Endothelial cell of umbilical vein (primary cell): ENCODE data around the gene TAS2R41.

ENCODE experiments used
- CTCF ChIP-seq, 2 donors: IDR thresholded peaks; 1 replicate in 1 of 2; 2 replicates in 1 of 2; pipeline ENCODE4 v1.5.1; 2011; ENCODE audit warnings: low read length in 2 of 2, mild to moderate bottlenecking in 2 of 2, moderate library complexity in 2 of 2, control low read depth in 1 of 2, inconsistent platforms in 1 of 2, low read depth in 1 of 2; ENCODE audit not compliant: insufficient read depth in 1 of 2; ENCODE audit errors: extremely low read depth in 1 of 2
- EZH2 ChIP-seq: IDR thresholded peaks from 2 replicates; pipeline ENCODE4 v1.6.1; 2012; ENCODE audit warnings: borderline replicate concordance, low read depth, mild to moderate bottlenecking, moderate library complexity, low read length, inconsistent platforms; ENCODE audit not compliant: severe bottlenecking
- JUN ChIP-seq: IDR thresholded peaks from 2 replicates; pipeline ENCODE4 v1.6.1; 2011; ENCODE audit warnings: borderline replicate concordance, low read depth; ENCODE audit not compliant: insufficient read length, insufficient read depth
- POLR2A ChIP-seq: IDR thresholded peaks from 2 replicates; pipeline ENCODE4 v1.6.1; 2012; ENCODE audit warnings: low read depth, mild to moderate bottlenecking, control low read depth, low read length
- POLR2AphosphoS5 ChIP-seq: IDR thresholded peaks from 2 replicates; pipeline ENCODE4 v1.6.1; 2012; ENCODE audit warnings: low read depth, mild to moderate bottlenecking, control low read depth, low read length, moderate library complexity; ENCODE audit not compliant: insufficient read depth

DNA sequence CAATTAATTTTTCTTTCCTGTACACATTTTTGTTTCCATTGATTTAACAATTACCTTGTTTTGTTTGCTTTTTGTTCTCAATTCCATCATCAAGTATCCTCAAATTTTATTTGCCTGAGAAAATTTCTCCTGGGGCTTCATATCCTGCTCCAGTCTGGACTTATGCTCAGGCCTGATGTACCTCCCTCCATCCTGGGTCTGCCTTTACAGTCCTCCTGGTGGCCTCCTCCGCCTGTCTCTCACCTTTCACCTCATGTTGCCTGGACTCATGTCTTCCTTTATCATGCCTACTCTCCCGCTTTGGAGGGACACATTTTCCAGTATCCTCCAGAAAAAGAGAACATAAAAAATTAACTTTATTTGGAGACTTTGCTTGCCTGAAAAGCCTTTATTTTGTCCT is 46.6 kb upstream of the TAS2R41 start:
- no peak for TF ChIP-seq EZH2
- no peak for TF ChIP-seq POLR2AphosphoS5
- no peak for TF ChIP-seq POLR2A
- TF ChIP-seq JUN, result no peak
- TF ChIP-seq CTCF (IDR thresholded peaks at IDR 0.05; ENCODE audit: extremely low read depth in 1 of 2, insufficient read depth in 1 of 2, low read depth in 1 of 2, low read length in 2 of 2), result no peak
